Karpas-422 (cell line): ENCODE measurements around the gene NR1H4. TPM values are rescaled to one million over a fixed set of nuclear protein-coding genes. Genes with fewer than 3 reads are reported as not detected.

Source experiments
- DNase-seq: peaks from one replicate; pipeline ENCODE4 v3.0.0-alpha.2; 2015
- H2AFZ ChIP-seq: fragments of 200-600 bp; sonication (generic); 2 replicates; pipeline ENCODE4 v1.6.1; 2014; ENCODE audit warnings: antibody characterized with exemption, low read length, mixed read lengths
- H3K27ac ChIP-seq: fragments of 200-600 bp; sonication (generic); 2 replicates; pipeline ENCODE4 v1.5.1; 2014; ENCODE audit warnings: mild to moderate bottlenecking, low read length, moderate library complexity
- H3K27me3 ChIP-seq: fragments of 200-600 bp; sonication (generic); 2 replicates; pipeline ENCODE4 v1.6.1; 2014; ENCODE audit warnings: low read length, mixed read lengths
- H3K36me3 ChIP-seq: fragments of 200-600 bp; sonication (generic); 2 replicates; pipeline ENCODE4 v1.6.1; 2014; ENCODE audit warnings: low read length, mixed read lengths; ENCODE audit not compliant: insufficient read depth
- H3K4me1 ChIP-seq: fragments of 200-600 bp; sonication (generic); 2 replicates; pipeline ENCODE4 v1.6.1; 2014; ENCODE audit warnings: mild to moderate bottlenecking, low read length, mixed read lengths
- H3K4me2 ChIP-seq: fragments of 200-600 bp; sonication (generic); 2 replicates; pipeline ENCODE4 v1.6.1; 2014; ENCODE audit warnings: low read length, low read depth, mild to moderate bottlenecking; ENCODE audit not compliant: poor library complexity, severe bottlenecking
- H3K4me3 ChIP-seq: fragments of 200-600 bp; sonication (generic); 2 replicates; pipeline ENCODE4 v1.5.1; 2014; ENCODE audit warnings: mild to moderate bottlenecking, antibody characterized with exemption, low read length, mixed read lengths
- H3K79me2 ChIP-seq: fragments of 200-600 bp; sonication (generic); 2 replicates; pipeline ENCODE4 v1.6.1; 2014; ENCODE audit warnings: mild to moderate bottlenecking, low read length, mixed read lengths
- H3K9ac ChIP-seq: fragments of 200-600 bp; sonication (generic); 2 replicates; pipeline ENCODE4 v1.6.0; 2014; ENCODE audit warnings: low read length
- H3K9me2 ChIP-seq: fragments of 200-600 bp; sonication (generic), shearing (Covaris generic); replicated peaks from 2 replicates; pipeline ENCODE4 v1.6.0; 2014; ENCODE audit warnings: mild to moderate bottlenecking, low read length, moderate library complexity; ENCODE audit not compliant: insufficient read depth
- H3K9me3 ChIP-seq: fragments of 300-700, 200-600 bp; sonication (generic); 2 replicates; pipeline ENCODE4 v1.6.1; 2014; ENCODE audit warnings: low read length, mixed read lengths
- H4K20me1 ChIP-seq: fragments of 200-600 bp; sonication (generic); 2 replicates; pipeline ENCODE4 v1.6.1; 2014; ENCODE audit warnings: mild to moderate bottlenecking, antibody characterized with exemption, low read length, low read depth; ENCODE audit not compliant: insufficient read depth
- total RNA-seq: library from RNA; depleted of rRNA; stranded (reverse); fragments of >200 nt; shearing (Covaris generic); gene quantifications from 2 replicates; pipeline ENCODE4 v1.2.3, GENCODE V29; 2014; ENCODE audit warnings: low replicate concordance

NR1H4 gene
- total RNA-seq, 1 experiment from 2014 or later: not detected

DNA sequence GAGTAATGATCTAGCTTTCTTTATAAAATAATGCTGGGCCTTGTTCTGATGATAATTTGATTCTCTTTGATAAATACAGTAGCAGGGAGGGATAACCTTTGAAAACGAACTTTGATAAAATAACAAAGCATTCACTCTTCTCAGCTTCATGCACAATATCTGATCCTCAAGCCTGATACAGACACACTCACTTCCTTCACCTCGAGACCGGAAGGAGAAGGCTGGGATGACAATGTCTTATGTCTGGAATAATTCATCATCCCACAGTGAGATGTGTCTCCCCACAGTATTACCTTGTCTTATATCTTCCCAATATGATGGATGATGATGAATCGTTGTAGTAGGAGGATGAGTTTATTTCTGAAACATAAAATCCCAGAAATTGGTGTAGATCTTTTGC lies 15.5 kb upstream of the NR1H4 start:
- no peaks in the 10 kb centered on the region for H3K9me3 ChIP-seq
- H3K79me2 ChIP-seq: no peaks in the 10 kb centered on the region
- no peaks in the 10 kb centered on the region for H3K9me2 ChIP-seq
- no peak overlapping the region for H3K4me2 ChIP-seq
- no peak overlapping the region for H3K27ac ChIP-seq
- no peak for DNase-seq
- no peaks in the 10 kb centered on the region for H3K36me3 ChIP-seq
- no peaks in the 10 kb centered on the region for H3K4me1 ChIP-seq
- no peak overlapping the region for H3K4me3 ChIP-seq
- no peaks in the 10 kb centered on the region for H4K20me1 ChIP-seq
- no peak overlapping the region for H2AFZ ChIP-seq
- H3K9ac ChIP-seq: no peak overlapping the region
- no peaks in the 10 kb centered on the region for H3K27me3 ChIP-seq

DNA sequence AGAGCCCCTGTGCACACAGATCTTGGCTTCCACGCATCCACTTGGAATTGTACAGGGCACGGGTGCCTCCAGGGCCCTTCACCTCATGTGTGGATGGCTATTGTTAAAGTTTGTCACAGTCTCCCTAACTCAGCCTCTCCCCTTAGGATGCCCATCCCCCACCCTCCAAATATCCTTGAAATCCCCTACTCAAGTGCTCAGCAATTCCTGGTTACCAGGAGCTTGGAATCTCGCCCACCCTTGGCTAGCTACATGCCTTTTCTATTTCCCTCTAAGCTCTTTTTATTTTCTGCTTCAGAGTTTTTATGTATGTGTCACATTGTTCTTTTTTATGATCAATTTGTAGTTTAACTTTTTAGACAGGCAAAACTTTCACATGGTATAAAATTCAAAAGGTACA lies 13.0 kb upstream of the NR1H4 start:
- Histone ChIP-seq H3K4me1 (no peaks in the 10 kb centered on the region), H3K4me2 (no peak overlapping the region)

DNA sequence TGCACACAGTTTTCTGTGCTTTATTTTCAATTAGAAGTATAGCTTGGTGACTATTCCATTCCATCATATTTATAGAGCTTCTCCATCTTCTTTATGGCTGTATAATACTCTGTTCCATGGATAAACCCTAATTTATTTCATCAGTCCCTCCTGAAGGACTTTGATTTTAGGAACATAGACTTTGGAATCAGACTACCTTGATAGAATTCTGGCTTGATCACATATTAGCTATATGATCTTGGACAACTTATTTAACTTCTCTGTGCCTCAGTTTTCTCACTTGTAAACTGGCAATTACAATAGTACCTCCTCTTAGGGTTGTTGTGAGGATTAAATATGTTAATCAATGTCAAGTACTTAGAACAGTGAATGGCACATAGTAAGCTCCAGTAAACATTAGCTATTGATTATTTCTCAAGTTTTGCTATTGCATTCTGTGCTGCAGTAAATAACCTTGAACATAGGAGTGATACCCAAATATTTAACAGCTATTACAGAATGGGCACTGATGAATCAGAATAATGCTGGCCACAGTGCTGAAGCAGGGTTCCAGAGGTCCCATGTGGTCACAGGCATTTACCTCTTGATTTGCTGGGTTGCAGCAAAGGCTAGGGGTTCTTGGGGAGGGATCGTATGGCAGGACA lies 12.2 kb upstream of the NR1H4 start:
- Histone ChIP-seq H3K9me2 (no peaks in the 10 kb centered on the region), H3K79me2 (no peaks in the 10 kb centered on the region), H3K27me3 (no peaks in the 10 kb centered on the region), H3K4me2 (no peak overlapping the region), H2AFZ (no peak overlapping the region), H4K20me1 (no peaks in the 10 kb centered on the region), H3K36me3 (no peaks in the 10 kb centered on the region), H3K4me3 (no peak overlapping the region), H3K9ac (no peak overlapping the region), H3K9me3 (no peaks in the 10 kb centered on the region), H3K4me1 (no peaks in the 10 kb centered on the region), H3K27ac (no peak overlapping the region)
- DNase-seq: no peak

More for the DNA sequence above, 13.0 kb upstream of the NR1H4 start:
- Histone ChIP-seq H3K9me3 (no peaks in the 10 kb centered on the region), H3K4me3 (no peak overlapping the region), H3K79me2 (no peaks in the 10 kb centered on the region), H2AFZ (no peak overlapping the region), H3K36me3 (no peaks in the 10 kb centered on the region), H3K9ac (no peak overlapping the region), H3K27ac (no peak overlapping the region), H3K9me2 (no peaks in the 10 kb centered on the region), H4K20me1 (no peaks in the 10 kb centered on the region), H3K27me3 (no peaks in the 10 kb centered on the region)
- no peak for DNase-seq

DNA sequence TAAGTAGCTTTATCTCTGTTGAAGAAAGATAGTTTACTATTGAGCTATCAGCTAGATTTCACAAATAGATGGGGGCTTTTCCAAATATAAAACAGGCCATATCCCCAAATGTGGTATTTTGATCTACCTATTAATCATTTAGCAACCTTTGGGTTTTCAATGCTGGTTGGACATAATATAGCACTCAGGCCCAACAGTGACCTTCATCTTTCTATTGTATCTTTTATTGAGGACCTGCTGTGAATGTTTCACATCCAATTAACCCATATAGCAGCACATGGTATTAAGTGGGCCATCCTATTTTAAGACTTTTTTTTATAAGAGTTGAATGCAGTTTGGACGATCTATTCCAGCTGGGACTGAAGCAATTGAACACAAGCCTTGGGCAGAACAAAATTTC lies 10.0 kb upstream of the NR1H4 start:
- Histone ChIP-seq H3K79me2 (no peaks in the 10 kb centered on the region), H3K4me1 (no peaks in the 10 kb centered on the region), H3K27me3 (no peaks in the 10 kb centered on the region), H2AFZ (no peak overlapping the region), H3K9me3 (no peaks in the 10 kb centered on the region), H4K20me1 (no peaks in the 10 kb centered on the region), H3K4me2 (no peak overlapping the region), H3K27ac (no peak overlapping the region), H3K9me2 (no peaks in the 10 kb centered on the region), H3K4me3 (no peak overlapping the region), H3K36me3 (no peaks in the 10 kb centered on the region), H3K9ac (no peak overlapping the region)
- DNase-seq: no peak

DNA sequence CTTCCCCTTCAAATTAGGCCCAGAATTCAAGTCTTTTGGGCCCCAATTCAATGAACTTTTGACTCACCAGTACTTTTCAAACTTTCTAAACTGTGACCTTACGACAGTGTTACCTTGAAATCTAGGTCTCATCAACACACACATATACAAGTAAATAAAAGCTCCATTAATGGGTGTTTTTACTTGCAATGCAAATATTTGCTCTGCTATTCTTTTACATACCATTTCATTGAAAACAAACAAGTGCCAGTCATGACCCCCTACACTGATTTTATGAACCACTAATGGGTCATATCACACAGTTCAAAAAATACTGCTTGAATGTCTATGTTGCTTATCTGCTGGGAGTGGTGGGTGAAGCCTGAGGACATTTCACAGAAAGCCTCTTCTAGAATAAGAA lies 9.1 kb upstream of the NR1H4 start:
- Histone ChIP-seq H3K9ac (no peak overlapping the region), H3K4me2 (no peak overlapping the region), H3K27me3 (no peaks in the 10 kb centered on the region), H3K79me2 (no peaks in the 10 kb centered on the region), H3K9me3 (no peaks in the 10 kb centered on the region), H3K4me3 (no peak overlapping the region), H3K36me3 (no peaks in the 10 kb centered on the region), H2AFZ (no peak overlapping the region), H3K9me2 (no peaks in the 10 kb centered on the region), H3K27ac (no peak overlapping the region), H3K4me1 (no peaks in the 10 kb centered on the region), H4K20me1 (no peaks in the 10 kb centered on the region)
- DNase-seq: no peak

DNA sequence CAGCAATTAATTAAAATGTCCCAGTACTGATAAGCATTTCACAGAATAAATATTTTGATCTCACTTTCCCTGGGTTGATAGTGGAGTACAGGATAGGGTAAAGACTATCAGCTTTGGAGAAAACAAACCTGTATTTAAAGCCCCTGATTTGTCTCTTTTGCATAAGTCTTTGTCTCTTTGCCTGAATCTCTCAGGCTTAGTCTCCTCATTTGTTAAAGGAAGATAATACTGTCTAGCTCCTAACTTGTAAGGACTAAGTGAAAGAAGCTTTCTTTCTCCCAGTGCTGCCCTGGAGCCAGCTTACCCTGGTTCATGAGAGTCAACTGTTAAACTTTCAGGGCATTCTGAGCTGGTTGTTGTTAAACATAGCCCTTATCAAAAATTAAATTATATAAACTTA lies 5.5 kb upstream of the NR1H4 start:
- H3K27me3 ChIP-seq: no peaks in the 10 kb centered on the region
- H3K36me3 ChIP-seq: no peaks in the 10 kb centered on the region
- H3K9me2 ChIP-seq: no peaks in the 10 kb centered on the region
- no peak overlapping the region for H3K9ac ChIP-seq
- H3K27ac ChIP-seq: no peak overlapping the region
- H3K4me1 ChIP-seq: no peaks in the 10 kb centered on the region
- H4K20me1 ChIP-seq: no peaks in the 10 kb centered on the region
- H2AFZ ChIP-seq: no peak overlapping the region
- H3K79me2 ChIP-seq: no peaks in the 10 kb centered on the region
- DNase-seq: no peak
- no peak overlapping the region for H3K4me3 ChIP-seq
- H3K4me2 ChIP-seq: no peak overlapping the region
- no peaks in the 10 kb centered on the region for H3K9me3 ChIP-seq

DNA sequence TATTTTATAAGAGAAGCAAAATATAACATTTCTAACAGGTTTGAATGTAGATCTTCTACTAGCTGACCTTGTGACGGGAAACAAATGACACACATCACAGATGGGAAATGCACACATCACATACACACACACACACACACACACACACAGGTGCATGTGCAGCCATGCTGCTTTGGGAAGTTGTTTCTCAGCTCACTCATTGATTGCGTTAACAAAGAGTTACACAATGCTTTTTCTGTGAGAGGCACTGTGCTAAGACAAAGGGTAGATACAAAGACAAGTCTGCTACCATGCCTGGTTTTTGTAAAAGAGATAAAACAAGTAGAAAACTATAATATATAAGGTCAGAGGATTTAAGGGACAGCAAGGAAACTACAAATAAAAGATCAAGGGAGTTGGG lies 1.3 kb upstream of the NR1H4 start:
- no peaks in the 10 kb centered on the region for H3K4me1 ChIP-seq
- no peaks in the 10 kb centered on the region for H3K79me2 ChIP-seq
- DNase-seq: no peak
- no peaks in the 10 kb centered on the region for H3K9me3 ChIP-seq
- H3K9me2 ChIP-seq: no peaks in the 10 kb centered on the region
- H3K27ac ChIP-seq: no peak overlapping the region
- H2AFZ ChIP-seq: no peak overlapping the region
- H3K27me3 ChIP-seq: no peaks in the 10 kb centered on the region
- no peaks in the 10 kb centered on the region for H4K20me1 ChIP-seq
- no peaks in the 10 kb centered on the region for H3K36me3 ChIP-seq
- H3K9ac ChIP-seq: no peak overlapping the region
- H3K4me3 ChIP-seq: no peak overlapping the region
- H3K4me2 ChIP-seq: no peak overlapping the region

DNA sequence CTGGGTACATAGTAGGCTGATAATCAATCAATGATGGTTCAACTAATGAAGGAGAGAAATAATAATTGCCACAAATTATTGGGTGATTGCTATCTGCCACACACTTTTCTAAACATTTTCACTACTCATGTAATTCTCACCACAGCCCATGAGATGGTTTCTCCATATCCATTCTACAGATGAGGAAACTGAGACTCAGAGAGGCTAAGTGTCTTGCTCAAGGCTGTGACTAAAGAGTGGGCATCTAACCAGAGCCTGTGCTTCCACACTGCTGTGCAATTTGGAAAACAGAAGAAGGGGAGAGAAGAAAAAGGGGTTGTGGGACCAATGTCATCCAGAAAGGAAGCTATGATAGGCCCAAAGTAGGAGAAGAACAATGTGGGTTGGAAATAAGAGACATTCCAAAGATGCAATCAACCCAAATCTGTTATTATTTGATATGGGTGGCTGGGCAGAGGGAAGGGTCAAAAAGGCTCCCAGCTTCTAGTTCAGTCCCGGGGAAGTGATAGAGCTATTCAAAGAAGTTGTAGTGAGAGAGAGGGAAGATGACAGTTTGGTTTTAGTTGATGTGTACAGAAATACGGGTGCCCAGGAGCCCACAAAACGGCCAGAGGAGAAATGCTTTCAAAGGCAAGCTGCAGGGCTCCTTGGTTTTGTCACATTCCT lies 483 bp upstream of the NR1H4 start:
- no peaks in the 10 kb centered on the region for H3K9me3 ChIP-seq
- no peaks in the 10 kb centered on the region for H4K20me1 ChIP-seq
- H3K9ac ChIP-seq: no peak overlapping the region
- H3K9me2 ChIP-seq: no peaks in the 10 kb centered on the region
- no peak for DNase-seq
- no peaks in the 10 kb centered on the region for H3K4me1 ChIP-seq
- H2AFZ ChIP-seq: no peak overlapping the region
- no peaks in the 10 kb centered on the region for H3K79me2 ChIP-seq
- H3K4me2 ChIP-seq: no peak overlapping the region
- no peaks in the 10 kb centered on the region for H3K27me3 ChIP-seq
- no peak overlapping the region for H3K27ac ChIP-seq
- no peak overlapping the region for H3K4me3 ChIP-seq
- H3K36me3 ChIP-seq: no peaks in the 10 kb centered on the region
